HepG2 (cell line): ENCODE results near the gene HUNK. TPM values are rescaled to one million over a fixed set of nuclear protein-coding genes. Genes with fewer than 3 reads are reported as not detected.

Experiments used
- CBX2 ChIP-seq, 2 experiments: fragments of 200-600 bp in 1 of 2; sonication (generic); formaldehyde crosslinking in 1 of 2; IDR thresholded peaks; 2 replicates each; pipeline versions ENCODE4 v1.7.0 to v1.8.1; 2018 to 2022; ENCODE audit warnings: low read depth in 2 of 2, low read length in 1 of 2, mild to moderate bottlenecking in 1 of 2, missing genetic modification reagents in 1 of 2
- CBX5 ChIP-seq: sonication (generic); formaldehyde crosslinking; IDR thresholded peaks from 2 replicates; pipeline ENCODE4 v1.4.0; 2020; ENCODE audit warnings: missing genetic modification reagents, borderline replicate concordance
- CC2D1A ChIP-seq: sonication (generic); formaldehyde crosslinking; IDR thresholded peaks from 2 replicates; pipeline ENCODE4 v1.8.1; 2023; ENCODE audit warnings: mild to moderate bottlenecking, missing genetic modification reagents
- CENPX ChIP-seq: sonication (generic); formaldehyde crosslinking; IDR thresholded peaks from 2 replicates; pipeline ENCODE4 v1.9.0; 2021; ENCODE audit warnings: mild to moderate bottlenecking, missing genetic modification reagents, moderate library complexity
- FIP1L1 ChIP-seq: fragments of 200-400 bp; formaldehyde crosslinking; IDR thresholded peaks from 2 replicates; pipeline ENCODE4 v1.6.1; 2018; ENCODE audit warnings: low read depth, mild to moderate bottlenecking, low read length, moderate library complexity, borderline replicate concordance; ENCODE audit not compliant: insufficient read depth
- HES4 ChIP-seq: sonication (generic); formaldehyde crosslinking; IDR thresholded peaks from 2 replicates; pipeline ENCODE4 v1.9.0; 2021; ENCODE audit warnings: mild to moderate bottlenecking, missing genetic modification reagents, borderline replicate concordance
- JUND ChIP-seq: sonication (generic); formaldehyde crosslinking; IDR thresholded peaks from 2 replicates; pipeline ENCODE4 v1.8.0; 2022; ENCODE audit warnings: mild to moderate bottlenecking, missing genetic modification reagents
- NCOA2 ChIP-seq: sonication (generic); formaldehyde crosslinking; IDR thresholded peaks from 2 replicates; pipeline ENCODE4 v1.8.0; 2022; ENCODE audit warnings: inconsistent platforms
- NR2F2 ChIP-seq: IDR thresholded peaks from 2 replicates; pipeline ENCODE4 v1.6.1; 2012; ENCODE audit warnings: low read depth, inconsistent platforms, borderline replicate concordance
- TFAP4 ChIP-seq: sonication (generic); IDR thresholded peaks from 2 replicates; pipeline ENCODE4 v1.6.1; 2016; ENCODE audit warnings: low read depth, borderline replicate concordance
- ZBTB1 ChIP-seq: sonication (generic); formaldehyde crosslinking; IDR thresholded peaks from 2 replicates; pipeline ENCODE4 v1.4.0; 2020; ENCODE audit warnings: missing genetic modification reagents, borderline replicate concordance
- ZFP62 ChIP-seq: sonication (generic); formaldehyde crosslinking; IDR thresholded peaks from 2 replicates; pipeline ENCODE4 v1.4.0; 2020; ENCODE audit warnings: missing genetic modification reagents
- ZMYM4 ChIP-seq: sonication (generic); formaldehyde crosslinking; IDR thresholded peaks from 2 replicates; pipeline ENCODE4 v1.8.1; 2023; ENCODE audit warnings: mild to moderate bottlenecking, missing genetic modification reagents
- ZNF12 ChIP-seq: sonication (generic); formaldehyde crosslinking; IDR thresholded peaks from 2 replicates; pipeline ENCODE4 v1.5.0; 2020; ENCODE audit warnings: missing genetic modification reagents
- ZNF17 ChIP-seq: sonication (generic); formaldehyde crosslinking; IDR thresholded peaks from 2 replicates; pipeline ENCODE4 v1.5.0; 2020; ENCODE audit warnings: mild to moderate bottlenecking, missing genetic modification reagents
- ZNF3 ChIP-seq: IDR thresholded peaks from 2 replicates; pipeline ENCODE4 v1.7.0; 2017; ENCODE audit warnings: inconsistent platforms
- ZNF30 ChIP-seq: sonication (generic); formaldehyde crosslinking; IDR thresholded peaks from 2 replicates; pipeline ENCODE4 v1.5.0; 2020; ENCODE audit warnings: mild to moderate bottlenecking, missing genetic modification reagents
- ZNF556 ChIP-seq: sonication (generic); formaldehyde crosslinking; IDR thresholded peaks from 2 replicates; pipeline ENCODE4 v1.4.0; 2020; ENCODE audit warnings: mild to moderate bottlenecking, missing genetic modification reagents, borderline replicate concordance
- ZNF720 ChIP-seq: sonication (generic); formaldehyde crosslinking; IDR thresholded peaks from 2 replicates; pipeline ENCODE4 v1.4.0; 2020; ENCODE audit warnings: missing genetic modification reagents
- ZNF850 ChIP-seq: sonication (generic); formaldehyde crosslinking; conservative IDR thresholded peaks from 2 replicates; pipeline ENCODE4 v1.9.0; 2021; ENCODE audit warnings: mild to moderate bottlenecking, missing genetic modification reagents
- ZNF883 ChIP-seq: sonication (generic); formaldehyde crosslinking; IDR thresholded peaks from 2 replicates; pipeline ENCODE4 v1.5.1; 2020; ENCODE audit warnings: mild to moderate bottlenecking, missing genetic modification reagents; ENCODE audit errors: not compliant biosample characterization
- polyA plus RNA-seq, 8 experiments: library from polyadenylated mRNA; depleted of rRNA in 3 of 8; stranded (reverse) in 7 of 8; unstranded in 1 of 8; fragments of >200 nt; fragmentation: Illumina TruSeq in 4 of 8; extraction: Trizol in 4 of 8; gene quantifications; 2 replicates each; pipeline versions ENCODE4 v1.2.1 to v1.2.3, GENCODE V29; 2011 to 2016; ENCODE audit warnings: low read depth in 4 of 8, missing spikeins in 1 of 8, mixed read lengths in 1 of 8; ENCODE audit not compliant: insufficient read depth in 1 of 8
- total RNA-seq, 5 experiments: library from RNA; depleted of rRNA; stranded (reverse); fragments of >200 nt; fragmentation: Illumina TruSeq; extraction: Trizol; gene quantifications; 2 replicates each; pipeline ENCODE4 v1.2.3, GENCODE V29; 2016; ENCODE audit warnings: low read depth in 1 of 5
- TF ChIP-seq, protein P1 (sequence below): IDR thresholded peaks from 2 replicates; pipeline ENCODE4 v1.6.1; 2012; ENCODE audit warnings: low read length, improper control_type of control experiment
- TF ChIP-seq, protein P2 (sequence below): sonication (generic); formaldehyde crosslinking; IDR thresholded peaks from 2 replicates; pipeline ENCODE4 v1.5.0; 2020; ENCODE audit warnings: mild to moderate bottlenecking, missing genetic modification reagents
- TF ChIP-seq, protein P3 (sequence below): sonication (generic); formaldehyde crosslinking; IDR thresholded peaks from 2 replicates; pipeline ENCODE4 v1.8.0; 2022; ENCODE audit warnings: mild to moderate bottlenecking, missing genetic modification reagents, borderline replicate concordance

Gene HUNK
- total and polyA plus RNA-seq, 2 of the 13 experiments (the other 11 are each of a cell fraction or from before 2014, with no cell fraction given), result 1.8 to 1.9 TPM

- no peak; the same call in 1 of the 2 replicates for TF ChIP-seq CBX5 (CRISPR knock-in tag)
- TF ChIP-seq, protein P1, sequence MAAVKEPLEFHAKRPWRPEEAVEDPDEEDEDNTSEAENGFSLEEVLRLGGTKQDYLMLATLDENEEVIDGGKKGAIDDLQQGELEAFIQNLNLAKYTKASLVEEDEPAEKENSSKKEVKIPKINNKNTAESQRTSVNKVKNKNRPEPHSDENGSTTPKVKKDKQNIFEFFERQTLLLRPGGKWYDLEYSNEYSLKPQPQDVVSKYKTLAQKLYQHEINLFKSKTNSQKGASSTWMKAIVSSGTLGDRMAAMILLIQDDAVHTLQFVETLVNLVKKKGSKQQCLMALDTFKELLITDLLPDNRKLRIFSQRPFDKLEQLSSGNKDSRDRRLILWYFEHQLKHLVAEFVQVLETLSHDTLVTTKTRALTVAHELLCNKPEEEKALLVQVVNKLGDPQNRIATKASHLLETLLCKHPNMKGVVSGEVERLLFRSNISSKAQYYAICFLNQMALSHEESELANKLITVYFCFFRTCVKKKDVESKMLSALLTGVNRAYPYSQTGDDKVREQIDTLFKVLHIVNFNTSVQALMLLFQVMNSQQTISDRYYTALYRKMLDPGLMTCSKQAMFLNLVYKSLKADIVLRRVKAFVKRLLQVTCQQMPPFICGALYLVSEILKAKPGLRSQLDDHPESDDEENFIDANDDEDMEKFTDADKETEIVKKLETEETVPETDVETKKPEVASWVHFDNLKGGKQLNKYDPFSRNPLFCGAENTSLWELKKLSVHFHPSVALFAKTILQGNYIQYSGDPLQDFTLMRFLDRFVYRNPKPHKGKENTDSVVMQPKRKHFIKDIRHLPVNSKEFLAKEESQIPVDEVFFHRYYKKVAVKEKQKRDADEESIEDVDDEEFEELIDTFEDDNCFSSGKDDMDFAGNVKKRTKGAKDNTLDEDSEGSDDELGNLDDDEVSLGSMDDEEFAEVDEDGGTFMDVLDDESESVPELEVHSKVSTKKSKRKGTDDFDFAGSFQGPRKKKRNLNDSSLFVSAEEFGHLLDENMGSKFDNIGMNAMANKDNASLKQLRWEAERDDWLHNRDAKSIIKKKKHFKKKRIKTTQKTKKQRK, result no peak
- no peak for TF ChIP-seq ZNF883 (CRISPR knock-in tag)
- no peak for TF ChIP-seq CENPX (CRISPR knock-in tag)
- TF ChIP-seq ZNF3 (CRISPR knock-in tag), result no peak
- no peak for TF ChIP-seq ZNF850 (CRISPR knock-in tag)
- peak; percentile 43; the same call in 1 of the 2 replicates for TF ChIP-seq ZNF556 (CRISPR knock-in tag)
- TF ChIP-seq NR2F2, result peak; percentile 98
- TF ChIP-seq ZNF720, result no peak
- no peak for TF ChIP-seq CBX2 (IDR thresholded peaks at IDR 0.05; ENCODE audit: low read depth, low read length)
- TF ChIP-seq CBX2 (CRISPR knock-in tag; IDR thresholded peaks at IDR 0.05; ENCODE audit: low read depth), result no peak
- TF ChIP-seq NCOA2 (CRISPR knock-in tag), result peak; percentile 85
- TF ChIP-seq ZNF30 (CRISPR knock-in tag), result no peak
- no peak for TF ChIP-seq CC2D1A
- no peak for TF ChIP-seq ZNF17 (CRISPR knock-in tag)
- no peak for TF ChIP-seq HES4 (CRISPR knock-in tag)
- TF ChIP-seq ZNF12 (CRISPR knock-in tag), result no peak
- TF ChIP-seq ZMYM4 (CRISPR knock-in tag), result peak; percentile 77; the same call in 1 of the 2 replicates
- TF ChIP-seq, protein P2, sequence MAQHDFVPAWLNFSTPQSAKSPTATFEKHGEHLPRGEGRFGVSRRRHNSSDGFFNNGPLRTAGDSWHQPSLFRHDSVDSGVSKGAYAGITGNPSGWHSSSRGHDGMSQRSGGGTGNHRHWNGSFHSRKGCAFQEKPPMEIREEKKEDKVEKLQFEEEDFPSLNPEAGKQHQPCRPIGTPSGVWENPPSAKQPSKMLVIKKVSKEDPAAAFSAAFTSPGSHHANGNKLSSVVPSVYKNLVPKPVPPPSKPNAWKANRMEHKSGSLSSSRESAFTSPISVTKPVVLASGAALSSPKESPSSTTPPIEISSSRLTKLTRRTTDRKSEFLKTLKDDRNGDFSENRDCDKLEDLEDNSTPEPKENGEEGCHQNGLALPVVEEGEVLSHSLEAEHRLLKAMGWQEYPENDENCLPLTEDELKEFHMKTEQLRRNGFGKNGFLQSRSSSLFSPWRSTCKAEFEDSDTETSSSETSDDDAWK (CRISPR knock-in tag), result no peak
- peak; percentile 43; the same call in 1 of the 2 replicates for TF ChIP-seq TFAP4
- no peak for TF ChIP-seq ZFP62 (CRISPR knock-in tag)
- no peak for TF ChIP-seq JUND
- TF ChIP-seq, protein P3, sequence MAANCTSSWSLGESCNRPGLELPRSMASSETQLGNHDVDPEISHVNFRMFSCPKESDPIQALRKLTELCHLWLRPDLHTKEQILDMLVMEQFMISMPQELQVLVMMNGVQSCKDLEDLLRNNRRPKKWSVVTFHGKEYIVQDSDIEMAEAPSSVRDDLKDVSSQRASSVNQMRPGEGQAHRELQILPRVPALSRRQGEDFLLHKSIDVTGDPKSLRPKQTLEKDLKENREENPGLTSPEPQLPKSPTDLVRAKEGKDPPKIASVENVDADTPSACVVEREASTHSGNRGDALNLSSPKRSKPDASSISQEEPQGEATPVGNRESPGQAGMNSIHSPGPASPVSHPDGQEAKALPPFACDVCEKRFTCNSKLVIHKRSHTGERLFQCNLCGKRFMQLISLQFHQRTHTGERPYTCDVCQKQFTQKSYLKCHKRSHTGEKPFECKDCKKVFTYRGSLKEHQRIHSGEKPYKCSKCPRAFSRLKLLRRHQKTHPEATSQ (CRISPR knock-in tag), result 0 out of 2 replicates have a peak, but pooled peaks have one; percentile 54
- no peak for TF ChIP-seq ZBTB1 (CRISPR knock-in tag)
- no peak for TF ChIP-seq FIP1L1
Measured at GRCh38 chr21:31929548-31929947, 56.7 kb downstream of the HUNK start (continued).
